Activated T-helper 1 cell treated with anti-CD3 and anti-CD28 coated beads, Interleukin-2, amount 50 U/mL, for 16 hours (primary cell): ENCODE results near the gene SLC26A1.

Experiments
- DNase-seq, 2 donors: peaks; one replicate each; pipeline ENCODE4 v3.0.0-alpha.2; 2020; ENCODE audit warnings: low read depth in 1 of 2, low spot score in 1 of 2

Gene SLC26A1

DNA sequence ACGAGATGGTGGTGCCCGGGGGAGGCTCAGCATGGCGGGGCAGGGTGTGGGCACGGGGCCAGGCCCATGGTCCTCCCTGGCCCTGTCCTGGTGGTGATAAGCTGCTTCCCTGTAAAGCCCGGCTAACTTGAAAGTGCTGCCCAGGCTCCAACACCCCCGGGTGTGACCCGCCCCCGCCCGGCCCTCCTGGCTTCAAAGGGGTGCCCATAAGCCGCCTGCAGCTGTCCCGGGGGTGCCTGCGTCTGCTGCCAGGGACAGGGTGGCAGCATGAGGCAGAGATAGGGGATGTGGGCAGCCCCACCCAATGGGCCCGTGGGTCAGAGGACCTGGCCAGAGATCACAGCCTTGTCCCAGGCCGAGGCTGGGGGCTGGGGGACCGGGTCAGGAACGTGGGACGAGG is 36.3 kb upstream of the SLC26A1 start:
- no peak for DNase-seq

DNA sequence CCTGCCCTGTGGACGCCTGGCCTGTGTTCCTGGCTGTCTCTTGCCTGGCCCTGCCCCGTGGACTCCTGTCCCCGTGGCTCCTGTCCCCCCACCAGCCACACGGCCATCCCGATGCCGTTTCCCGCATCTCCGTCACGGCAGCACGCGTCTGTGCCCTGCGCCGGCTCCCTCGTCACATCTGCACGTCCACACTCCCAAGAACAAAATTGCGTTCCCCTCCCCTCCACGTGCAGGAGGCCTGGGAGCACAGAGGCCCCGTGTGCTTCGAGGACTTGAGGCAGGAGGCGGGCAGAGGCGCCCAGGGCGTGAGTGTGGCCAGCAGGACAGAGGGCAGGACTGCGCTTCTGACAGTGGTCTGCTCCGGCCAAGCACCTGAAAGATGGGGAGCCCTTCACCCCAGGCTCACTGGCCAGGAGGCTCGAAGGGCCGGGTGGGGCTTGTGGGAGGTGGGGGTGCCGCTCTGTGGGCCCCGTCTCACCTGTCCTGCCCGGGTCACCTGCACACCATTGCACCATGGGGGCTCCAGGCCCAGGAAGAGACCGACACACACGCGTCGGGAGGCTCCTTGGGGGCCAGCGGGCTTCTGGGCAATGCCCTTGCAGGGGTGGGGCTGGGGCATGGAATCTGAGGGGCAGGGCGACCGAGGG is 35.5 kb upstream of the SLC26A1 start:
- DNase-seq, result no peak

DNA sequence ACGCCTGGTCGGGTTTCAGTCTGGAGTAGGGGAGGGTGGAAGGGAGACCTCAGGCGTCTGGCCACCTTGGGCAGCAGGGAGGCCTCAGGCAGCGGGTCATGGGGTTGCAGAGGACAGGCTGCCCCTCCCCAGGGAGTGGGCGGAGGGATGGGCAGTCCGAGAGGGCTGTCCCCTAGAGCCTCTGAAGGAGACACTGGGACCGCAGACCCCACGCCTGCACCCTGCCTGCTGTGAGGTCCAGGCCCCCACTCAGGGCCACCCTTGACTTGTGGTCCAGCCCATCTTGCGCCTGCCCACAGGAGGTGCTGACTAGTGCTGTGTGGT is 34.7 kb upstream of the SLC26A1 start:
- DNase-seq, result no peak

DNA sequence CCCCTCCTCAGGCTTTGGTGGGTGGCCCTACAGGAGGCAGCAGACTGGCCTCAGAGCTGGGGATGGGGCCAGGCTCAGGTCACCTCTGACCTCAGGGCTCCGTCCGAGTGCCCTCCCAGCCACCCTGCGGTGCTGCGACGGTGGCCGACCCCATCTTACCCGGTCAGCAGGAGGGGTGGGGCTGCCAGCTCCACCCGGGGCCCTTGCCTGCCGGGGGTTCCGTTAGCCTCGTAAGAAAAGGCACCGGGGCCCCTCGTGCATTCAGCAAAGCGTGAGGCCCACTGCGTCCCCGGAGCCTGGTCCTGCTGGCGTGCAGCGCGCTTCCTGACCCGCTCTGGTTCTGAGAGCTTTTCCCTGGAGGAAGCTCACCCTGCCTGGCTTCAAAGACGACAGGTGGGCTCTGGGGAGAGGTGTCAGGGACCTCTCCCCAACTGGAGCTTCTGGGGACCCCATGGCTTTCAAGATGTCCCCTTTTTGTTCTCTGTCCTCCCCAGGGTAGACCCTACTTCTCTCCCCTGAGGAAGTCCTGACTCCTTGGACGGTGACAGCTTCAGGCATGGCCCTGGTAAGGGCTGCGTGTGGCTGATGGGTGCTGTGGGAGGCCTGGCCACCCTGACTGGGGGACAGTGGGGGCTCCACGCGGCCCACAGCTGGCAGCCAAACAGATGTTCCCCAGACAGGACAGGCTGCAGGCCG is 34.2 kb upstream of the SLC26A1 start:
- DNase-seq, result no peak

DNA sequence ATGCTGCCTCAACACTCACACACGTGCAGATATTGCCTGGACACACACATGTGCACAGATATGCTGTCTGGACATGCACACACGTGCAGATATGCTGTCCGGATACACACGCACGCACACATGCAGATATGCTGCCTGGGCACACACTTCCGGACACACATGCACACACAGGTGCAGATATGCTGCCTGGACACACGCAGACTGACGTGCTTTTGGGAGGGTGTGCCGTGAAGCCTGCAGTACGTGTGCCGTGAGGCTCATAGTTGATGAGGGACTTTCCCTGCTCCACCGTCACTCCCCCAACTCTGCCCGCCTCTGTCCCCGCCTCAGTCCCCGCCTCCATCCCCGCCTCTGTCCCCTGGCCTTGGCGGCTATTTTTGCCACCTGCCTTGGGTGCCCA is 32.9 kb upstream of the SLC26A1 start:
- no peak for DNase-seq

DNA sequence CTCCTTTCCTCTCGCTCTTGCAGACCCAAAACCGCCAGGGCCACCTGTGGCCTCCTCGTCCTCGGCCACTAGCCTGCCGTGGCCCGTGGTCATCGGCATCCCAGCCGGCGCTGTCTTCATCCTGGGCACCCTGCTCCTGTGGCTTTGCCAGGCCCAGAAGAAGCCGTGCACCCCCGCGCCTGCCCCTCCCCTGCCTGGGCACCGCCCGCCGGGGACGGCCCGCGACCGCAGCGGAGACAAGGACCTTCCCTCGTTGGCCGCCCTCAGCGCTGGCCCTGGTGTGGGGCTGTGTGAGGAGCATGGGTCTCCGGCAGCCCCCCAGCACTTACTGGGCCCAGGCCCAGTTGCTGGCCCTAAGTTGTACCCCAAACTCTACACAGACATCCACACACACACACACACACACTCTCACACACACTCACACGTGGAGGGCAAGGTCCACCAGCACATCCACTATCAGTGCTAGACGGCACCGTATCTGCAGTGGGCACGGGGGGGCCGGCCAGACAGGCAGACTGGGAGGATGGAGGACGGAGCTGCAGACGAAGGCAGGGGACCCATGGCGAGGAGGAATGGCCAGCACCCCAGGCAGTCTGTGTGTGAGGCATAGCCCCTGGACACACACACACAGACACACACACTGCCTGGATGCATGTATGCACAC is 31.8 kb upstream of the SLC26A1 start:
- no peak for DNase-seq

DNA sequence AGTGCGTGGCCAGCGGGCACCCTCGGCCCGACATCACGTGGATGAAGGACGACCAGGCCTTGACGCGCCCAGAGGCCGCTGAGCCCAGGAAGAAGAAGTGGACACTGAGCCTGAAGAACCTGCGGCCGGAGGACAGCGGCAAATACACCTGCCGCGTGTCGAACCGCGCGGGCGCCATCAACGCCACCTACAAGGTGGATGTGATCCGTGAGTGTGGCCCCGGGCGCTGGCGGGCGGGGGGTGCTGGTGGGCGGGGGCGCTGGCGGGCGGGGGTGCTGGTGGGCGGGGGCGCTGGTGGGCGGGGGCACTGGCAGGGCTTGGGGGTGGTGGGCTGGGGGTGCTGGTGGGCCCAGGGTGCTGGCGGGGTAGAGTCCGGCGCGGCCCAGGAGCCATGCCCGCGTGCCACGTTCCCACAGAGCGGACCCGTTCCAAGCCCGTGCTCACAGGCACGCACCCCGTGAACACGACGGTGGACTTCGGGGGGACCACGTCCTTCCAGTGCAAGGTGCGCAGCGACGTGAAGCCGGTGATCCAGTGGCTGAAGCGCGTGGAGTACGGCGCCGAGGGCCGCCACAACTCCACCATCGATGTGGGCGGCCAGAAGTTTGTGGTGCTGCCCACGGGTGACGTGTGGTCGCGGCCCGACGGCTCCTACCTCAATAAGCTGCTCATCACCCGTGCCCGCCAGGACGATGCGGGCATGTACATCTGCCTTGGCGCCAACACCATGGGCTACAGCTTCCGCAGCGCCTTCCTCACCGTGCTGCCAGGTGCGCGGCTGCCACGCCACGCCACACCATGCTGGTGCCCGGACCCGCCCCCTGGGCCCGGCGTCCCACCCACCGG is 30.9 kb upstream of the SLC26A1 start:
- no peak for DNase-seq

DNA sequence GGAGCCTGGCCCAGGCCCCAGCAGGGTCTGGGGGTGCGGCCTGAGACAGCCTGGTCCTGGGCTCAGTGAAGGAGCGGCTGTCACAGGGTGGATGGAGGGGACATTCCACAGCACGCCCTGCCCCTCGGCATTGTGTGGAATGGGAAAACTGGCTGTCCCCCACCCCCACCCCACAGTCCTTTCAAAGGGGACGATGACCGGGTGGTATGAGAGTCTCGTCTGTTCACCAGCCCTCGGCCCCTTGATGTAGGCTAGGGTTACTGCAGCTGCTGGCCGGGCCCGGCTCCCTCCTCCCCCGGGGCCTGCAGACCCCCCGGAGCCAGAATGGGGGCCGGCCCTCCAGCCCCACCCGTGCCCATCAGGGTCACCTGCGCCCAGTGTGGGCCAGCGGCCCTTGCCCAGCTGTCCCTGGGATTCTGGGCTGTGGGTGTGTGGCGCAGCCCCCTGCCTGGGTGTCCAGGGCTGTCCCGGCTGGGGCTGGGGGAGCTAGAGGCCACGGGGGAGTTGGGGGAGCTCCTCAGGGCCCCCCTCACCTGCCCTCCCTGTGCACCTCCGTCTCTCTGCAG is 30.0 kb upstream of the SLC26A1 start:
- no peak for DNase-seq

DNA sequence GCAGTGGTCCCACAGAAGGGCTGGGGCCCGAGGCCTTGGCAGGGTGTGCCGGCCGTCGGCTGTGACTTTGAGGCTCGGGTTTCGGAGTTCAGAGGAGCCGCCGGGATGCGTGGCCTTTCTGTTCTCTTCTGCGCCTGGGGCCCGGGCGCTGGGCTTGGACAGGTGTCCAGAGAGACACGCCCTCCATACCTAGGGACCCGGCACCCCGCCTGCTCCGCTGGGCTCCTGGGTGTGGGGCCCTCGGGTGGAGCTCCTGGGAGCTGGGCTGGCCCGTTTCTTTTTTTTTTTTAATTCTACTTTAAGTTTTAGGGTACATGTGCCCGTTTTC is 29.5 kb upstream of the SLC26A1 start:
- no peak for DNase-seq

DNA sequence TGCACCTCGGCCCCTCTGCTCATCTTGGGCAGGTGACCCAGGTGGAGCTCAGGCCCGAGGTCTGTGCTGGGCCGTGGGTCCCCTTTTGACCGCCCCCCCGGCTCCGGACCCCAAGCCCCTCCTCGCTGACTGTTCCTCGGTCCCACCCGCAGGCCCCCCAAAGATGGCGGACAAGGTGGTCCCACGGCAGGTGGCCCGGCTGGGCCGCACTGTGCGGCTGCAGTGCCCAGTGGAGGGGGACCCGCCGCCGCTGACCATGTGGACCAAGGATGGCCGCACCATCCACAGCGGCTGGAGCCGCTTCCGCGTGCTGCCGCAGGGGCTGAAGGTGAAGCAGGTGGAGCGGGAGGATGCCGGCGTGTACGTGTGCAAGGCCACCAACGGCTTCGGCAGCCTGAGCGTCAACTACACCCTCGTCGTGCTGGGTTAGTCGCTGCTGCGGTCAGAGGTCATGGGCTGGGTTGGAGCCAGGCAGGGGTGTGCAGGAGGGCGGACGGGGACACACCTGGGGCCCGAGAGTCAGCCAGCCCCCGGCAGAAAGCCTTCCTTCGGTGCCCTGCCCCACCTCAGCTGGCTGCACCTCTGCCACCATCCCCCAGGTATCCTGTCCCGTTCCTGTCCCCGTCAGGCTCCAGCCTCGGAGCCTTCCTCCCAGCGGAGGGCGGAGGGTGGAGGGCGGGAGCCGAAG is 29.0 kb upstream of the SLC26A1 start:
- no peak for DNase-seq

DNA sequence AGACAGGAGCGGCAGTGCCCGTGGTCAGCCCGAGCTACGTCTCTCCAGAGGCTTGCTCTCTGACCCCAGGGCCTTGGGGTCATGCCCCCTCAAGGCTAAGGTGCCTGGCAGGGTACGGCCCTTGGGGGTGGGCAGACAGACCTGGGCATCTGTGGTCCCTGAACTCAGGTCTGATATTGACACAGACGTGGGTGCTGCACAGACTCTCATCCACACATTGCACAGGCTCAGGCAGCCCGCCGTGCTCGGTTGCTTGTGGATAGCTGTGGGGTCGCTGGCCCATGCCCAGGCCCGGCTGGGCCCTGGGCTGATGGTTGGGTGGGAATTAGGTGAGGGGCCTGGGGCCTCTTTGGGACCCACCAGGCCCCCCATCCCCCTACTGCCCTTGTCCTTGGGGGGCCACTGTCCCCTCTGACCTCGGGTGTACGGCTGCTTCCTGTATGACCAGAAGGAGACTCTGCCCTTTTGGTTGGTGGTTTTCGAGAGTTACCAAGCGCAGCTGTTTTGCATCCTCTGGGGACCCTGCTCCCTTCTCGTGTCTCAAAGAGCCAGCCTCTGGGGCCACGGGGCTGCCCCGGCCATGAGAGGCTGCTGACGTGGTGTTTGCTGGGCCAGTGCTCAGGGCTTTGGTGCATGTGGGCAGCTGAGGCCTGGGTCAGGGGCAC is 28.3 kb upstream of the SLC26A1 start:
- no peak for DNase-seq

DNA sequence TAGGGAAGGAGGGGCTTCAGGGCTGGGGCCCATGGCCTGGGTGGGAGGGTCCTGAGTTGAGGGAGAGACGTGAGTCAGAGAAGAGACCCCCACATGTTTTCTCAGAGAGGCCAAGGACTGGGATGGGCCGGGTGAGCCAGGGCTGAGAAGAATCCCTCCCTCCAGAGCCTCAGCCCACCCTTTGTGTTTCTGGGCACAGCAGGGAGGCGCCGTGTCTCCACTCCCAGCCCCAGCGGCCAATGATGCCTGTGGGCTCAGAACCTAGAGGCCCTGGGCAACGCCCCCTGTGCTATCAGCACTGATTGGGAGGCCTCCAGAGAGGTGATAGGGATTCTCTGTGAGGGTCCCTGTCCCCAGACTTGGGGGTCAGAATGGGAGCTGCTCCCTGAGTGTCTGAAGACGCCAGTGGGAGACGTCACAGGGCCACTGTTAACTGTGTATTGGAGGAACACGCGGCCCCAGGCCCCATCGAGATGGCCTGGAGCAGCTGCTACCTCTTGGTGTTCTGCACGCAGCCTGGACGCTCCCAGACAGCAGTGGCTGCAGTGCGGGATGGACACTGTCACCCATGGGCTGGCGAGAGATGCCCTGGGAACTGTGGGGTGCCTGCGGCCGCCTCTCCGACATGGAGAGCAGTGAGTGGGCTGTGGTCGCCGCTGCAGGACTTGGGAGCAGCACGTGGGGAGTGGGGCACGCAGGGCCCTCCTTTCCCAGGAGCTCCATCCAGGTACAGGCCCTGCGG is 26.7 kb upstream of the SLC26A1 start:
- DNase-seq, result no peak

DNA sequence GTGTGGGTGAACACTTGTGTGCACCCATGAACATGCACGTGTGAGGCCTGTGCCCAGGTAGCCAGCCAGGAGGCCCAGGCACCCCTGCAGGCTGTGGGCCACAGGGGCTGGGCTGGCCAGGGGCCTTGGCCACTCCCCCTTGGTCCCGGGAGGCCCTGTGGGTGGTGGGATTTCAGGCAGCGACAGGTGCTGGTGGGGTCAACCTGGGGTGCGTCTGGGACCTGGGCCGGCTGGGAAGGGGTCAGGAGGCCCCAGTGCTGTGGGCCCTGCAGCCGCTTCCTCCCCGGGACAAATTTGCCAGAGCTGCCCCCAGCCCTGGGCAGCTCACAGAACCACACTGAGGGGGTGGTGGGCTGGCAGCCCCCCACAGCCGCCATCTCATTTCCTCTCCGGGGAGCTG is 26.1 kb upstream of the SLC26A1 start:
- no peak for DNase-seq

DNA sequence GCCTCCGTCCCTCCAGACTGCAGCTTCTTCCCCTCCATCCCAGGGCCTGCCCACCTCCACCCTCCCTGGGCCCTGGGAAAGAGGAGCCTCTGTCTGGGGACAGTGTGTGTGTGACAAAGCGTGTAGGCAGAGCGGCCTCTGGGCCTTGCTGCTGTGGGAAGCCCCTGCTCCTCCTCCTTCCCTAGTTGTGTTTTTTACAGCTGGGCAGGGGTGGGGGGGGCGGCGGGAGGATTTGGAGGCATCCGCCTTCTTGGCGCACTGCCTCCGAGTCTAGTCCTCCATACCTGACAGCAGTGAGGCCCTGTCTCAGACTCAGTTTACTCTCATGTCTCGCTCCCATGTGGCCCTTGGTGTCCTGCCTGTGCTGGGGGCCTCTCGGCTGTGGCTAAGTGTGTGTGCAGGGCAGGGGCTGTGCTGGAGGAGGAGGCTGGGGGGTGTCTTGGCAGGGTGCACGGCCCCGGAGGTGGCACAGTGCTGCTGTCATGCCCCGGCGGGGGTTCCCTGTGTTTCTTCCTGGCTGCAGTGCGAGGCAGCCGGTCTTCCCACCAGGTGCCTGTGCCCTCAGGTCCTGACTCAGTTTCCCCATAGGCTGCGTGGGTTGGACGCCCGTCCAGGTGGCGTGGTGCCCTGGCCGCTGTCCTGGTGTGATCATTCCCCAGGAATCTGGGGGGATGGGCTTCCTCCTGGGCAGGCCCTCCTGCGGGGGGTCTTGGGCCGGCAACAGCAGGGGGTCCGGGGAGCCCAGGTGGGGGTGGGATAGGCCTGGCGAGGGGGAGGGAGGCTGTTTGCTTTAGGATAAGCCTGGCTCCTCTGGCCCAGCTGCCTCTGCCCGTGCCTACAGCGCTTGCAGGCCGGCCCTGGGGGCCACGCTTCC is 25.2 kb upstream of the SLC26A1 start:
- DNase-seq, result no peak

DNA sequence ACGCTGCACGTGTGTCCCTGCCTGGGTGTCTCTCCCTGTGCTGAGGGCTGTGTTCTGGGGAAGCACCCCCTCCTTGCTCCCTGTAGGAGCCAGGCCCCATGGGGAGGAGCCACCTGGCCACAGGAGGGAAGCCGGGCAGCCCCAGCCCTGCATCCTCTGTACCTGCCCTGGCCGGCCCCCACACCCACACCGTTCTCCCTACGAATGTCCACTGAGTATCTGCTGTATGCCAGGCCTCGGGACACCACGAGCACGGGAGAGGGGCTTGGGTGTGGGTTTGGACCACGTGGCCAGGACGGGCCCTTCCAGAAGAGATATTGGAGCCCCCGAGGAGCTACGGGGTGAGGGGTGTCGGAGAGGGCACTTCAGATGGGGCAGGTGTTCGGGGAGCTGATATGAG is 24.5 kb upstream of the SLC26A1 start:
- DNase-seq, result no peak

DNA sequence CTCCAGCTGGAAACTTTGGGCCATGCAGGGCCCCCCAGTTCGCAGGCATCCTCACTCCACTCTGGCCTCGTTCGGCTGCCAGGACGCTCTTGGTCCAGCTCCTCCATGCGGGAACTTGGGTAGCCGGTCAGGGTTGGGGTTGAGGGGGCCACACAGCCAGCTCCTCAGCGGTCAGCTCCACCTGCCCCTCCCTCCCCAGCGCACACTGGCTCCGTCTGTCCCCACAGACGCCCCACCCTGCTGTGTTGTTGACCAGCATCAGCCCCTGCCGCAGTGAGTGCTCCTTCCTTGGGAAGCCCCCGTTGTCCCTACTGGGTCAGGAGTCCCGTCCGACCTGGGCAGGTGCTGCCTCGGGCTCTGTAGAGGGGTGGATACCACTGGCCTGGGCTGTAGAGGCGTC is 24.0 kb upstream of the SLC26A1 start:
- no peak for DNase-seq

DNA sequence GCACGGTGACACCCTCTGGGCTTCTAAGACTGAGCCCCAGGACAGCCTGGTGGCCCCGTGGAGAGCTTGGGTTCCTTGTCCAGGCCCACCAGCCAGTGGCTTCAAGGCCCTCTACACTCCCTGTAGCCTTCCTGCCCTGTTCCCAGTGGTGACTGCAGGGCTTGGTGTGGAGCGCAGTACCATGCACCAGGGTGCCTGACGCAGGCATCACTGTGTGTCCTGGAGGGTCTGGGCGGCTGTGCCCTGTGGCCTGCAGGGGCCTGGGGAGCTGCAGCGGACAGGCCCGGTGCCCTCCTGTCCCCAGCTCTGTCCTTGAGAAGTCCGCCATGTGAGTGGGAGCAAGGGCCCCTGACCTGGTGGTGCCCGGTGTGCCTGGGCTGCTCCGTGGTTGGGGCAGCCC is 22.5 kb upstream of the SLC26A1 start:
- no peak for DNase-seq

DNA sequence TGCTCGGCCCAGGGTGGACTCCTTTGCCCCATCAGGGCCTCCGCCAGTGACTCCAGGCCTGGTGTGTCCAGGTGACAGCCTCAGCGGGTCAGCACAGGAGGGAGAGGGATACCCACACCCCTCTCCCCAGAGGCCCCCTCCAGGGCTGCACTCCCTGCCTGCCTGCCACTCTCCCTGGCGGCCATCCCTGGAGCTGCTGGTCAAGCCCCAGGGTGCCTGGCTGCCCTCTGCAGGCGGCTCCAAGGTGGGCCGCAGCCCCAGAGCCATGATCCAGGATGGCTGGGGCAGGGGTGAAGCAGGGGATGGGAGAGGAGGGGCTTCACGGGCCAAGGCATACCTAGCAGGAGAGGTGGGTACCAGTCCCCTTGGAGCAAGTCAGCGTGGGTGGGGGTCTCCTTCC is 22.0 kb upstream of the SLC26A1 start:
- DNase-seq, result no peak
